Left ventricle myocardium inferior (tissue), 1 donor: Measurements from ENCODE around the gene LTO1. TPM values are rescaled to one million over a fixed set of nuclear protein-coding genes. Genes with fewer than 3 reads are reported as not detected.

Experiments used
- DNase-seq: peaks from one replicate; pipeline ENCODE4 v3.0.0-alpha.2; 2020
- H3K27ac ChIP-seq: fragments of 200-600 bp; replicated peaks from 2 replicates; pipeline ENCODE4 v1.8.0; 2021
- H3K27me3 ChIP-seq: fragments of 200-600 bp; 2 replicates; pipeline ENCODE4 v1.8.0; 2021; ENCODE audit warnings: low read depth
- H3K36me3 ChIP-seq: fragments of 200-600 bp; 2 replicates; pipeline ENCODE4 v1.8.0; 2021
- H3K4me1 ChIP-seq: fragments of 200-600 bp; 2 replicates; pipeline ENCODE4 v1.8.0; 2021
- H3K4me3 ChIP-seq: fragments of 200-600 bp; 2 replicates; pipeline ENCODE4 v1.8.0; 2021; ENCODE audit warnings: mild to moderate bottlenecking, moderate library complexity
- H3K9me3 ChIP-seq: fragments of 200-600 bp; replicated peaks from 2 replicates; pipeline ENCODE4 v1.8.0; 2021
- CTCF ChIP-seq: fragments of 200-600 bp; IDR thresholded peaks from 2 replicates; pipeline ENCODE4 v1.8.0; 2021; ENCODE audit warnings: antibody characterized with exemption, mild to moderate bottlenecking, borderline replicate concordance
- intact Hi-C: fragments of 100-400 bp; cut with micrococcal nuclease; formaldehyde crosslinking; loops from one replicate; pipeline ENCODE4 v1.11.0; 2022
- total RNA-seq: library from RNA; stranded (reverse); fragmentation: NEBNext Ultra II Directional; extraction: Animal tissue kit (Norgen Biotek cat#: 25700); gene quantifications from one replicate; pipeline ENCODE4 v1.2.1, GENCODE V29; 2021
- donor health status: DM: no; HTN: yes; CAD: no; lungs with severe emphysema.

Gene LTO1
- total RNA-seq, 1 donor from 2014 or later = 8.9 TPM

- H3K4me3 ChIP-seq = no peak overlapping the region
- peaks cover 90% of the 10 kb centered on the region for H3K27me3 ChIP-seq
- H3K9me3 ChIP-seq = no peaks in the 10 kb centered on the region
- intact Hi-C loops = no loop called here
- no peaks in the 10 kb centered on the region for H3K36me3 ChIP-seq
- TF ChIP-seq CTCF = no peak
- DNase-seq = no peak
- H3K4me1 ChIP-seq = peaks cover 8% of the 10 kb centered on the region
- H3K27ac ChIP-seq = no peak overlapping the region
These were observed 42.0 kb upstream of the LTO1 start for GRCh38 chr11:69716891-69717747.

DNA sequence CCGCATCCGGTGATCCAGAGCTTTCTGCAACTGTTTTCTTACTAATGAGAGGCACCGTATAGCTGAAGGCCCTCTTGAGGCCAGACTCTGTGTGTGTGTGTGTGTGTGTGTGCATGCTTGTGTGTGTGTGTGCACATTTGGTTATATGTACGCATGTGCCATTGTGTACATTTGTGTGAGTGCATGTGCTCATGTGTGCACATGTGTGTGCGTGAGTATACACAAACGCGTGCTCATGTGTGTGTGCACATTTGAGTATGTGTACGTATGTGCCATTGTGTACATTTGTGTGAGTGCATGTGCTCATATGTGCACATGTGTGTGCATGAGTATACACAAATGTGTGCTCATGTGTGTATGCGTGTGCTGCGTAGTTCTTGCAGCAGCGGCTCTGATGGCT is 40.9 kb upstream of the LTO1 start:
- Histone ChIP-seq H3K27me3 (peaks cover 87% of the 10 kb centered on the region), H3K9me3 (no peaks in the 10 kb centered on the region), H3K27ac (no peak overlapping the region), H3K36me3 (no peaks in the 10 kb centered on the region), H3K4me3 (no peak overlapping the region), H3K4me1 (peaks cover 8% of the 10 kb centered on the region)
- intact Hi-C loops = no loop called here
- no peak for TF ChIP-seq CTCF
- no peak for DNase-seq

DNA sequence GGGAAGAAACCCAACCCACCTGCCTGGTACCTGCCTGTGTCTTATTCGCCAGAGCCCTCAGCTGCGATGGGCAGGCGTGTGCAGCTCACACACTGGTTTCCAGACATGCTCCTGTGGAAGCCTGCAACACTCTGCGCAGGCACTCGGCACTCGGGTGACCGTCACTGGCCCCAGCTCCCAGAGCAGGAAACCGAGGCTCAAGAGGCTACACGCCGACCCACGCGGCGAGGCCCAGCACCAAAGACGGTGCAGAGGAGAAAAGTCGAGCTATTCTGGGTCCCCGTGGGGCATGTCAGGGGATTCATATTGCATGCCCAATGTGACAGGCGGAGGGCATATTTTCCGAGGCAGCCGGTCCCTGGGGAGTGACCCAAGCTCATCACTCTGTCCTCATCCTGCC is 40.3 kb upstream of the LTO1 start:
- intact Hi-C loops = no loop called here
- Histone ChIP-seq H3K27ac (no peak overlapping the region), H3K9me3 (no peaks in the 10 kb centered on the region), H3K36me3 (no peaks in the 10 kb centered on the region), H3K27me3 (peaks cover 87% of the 10 kb centered on the region), H3K4me3 (no peak overlapping the region), H3K4me1 (peaks cover 8% of the 10 kb centered on the region)
- DNase-seq = no peak
- no peak for TF ChIP-seq CTCF

GRCh38 chr11:69711822-69712801 is 37.0 kb upstream of the LTO1 start:
- no peak for DNase-seq
- no peak for TF ChIP-seq CTCF
- no peak overlapping the region for H3K4me3 ChIP-seq
- H3K9me3 ChIP-seq = no peaks in the 10 kb centered on the region
- intact Hi-C loops = no loop called here
- H3K36me3 ChIP-seq = no peaks in the 10 kb centered on the region
- H3K4me1 ChIP-seq = no peaks in the 10 kb centered on the region
- no peak overlapping the region for H3K27ac ChIP-seq
- peaks cover 89% of the 10 kb centered on the region for H3K27me3 ChIP-seq

DNA sequence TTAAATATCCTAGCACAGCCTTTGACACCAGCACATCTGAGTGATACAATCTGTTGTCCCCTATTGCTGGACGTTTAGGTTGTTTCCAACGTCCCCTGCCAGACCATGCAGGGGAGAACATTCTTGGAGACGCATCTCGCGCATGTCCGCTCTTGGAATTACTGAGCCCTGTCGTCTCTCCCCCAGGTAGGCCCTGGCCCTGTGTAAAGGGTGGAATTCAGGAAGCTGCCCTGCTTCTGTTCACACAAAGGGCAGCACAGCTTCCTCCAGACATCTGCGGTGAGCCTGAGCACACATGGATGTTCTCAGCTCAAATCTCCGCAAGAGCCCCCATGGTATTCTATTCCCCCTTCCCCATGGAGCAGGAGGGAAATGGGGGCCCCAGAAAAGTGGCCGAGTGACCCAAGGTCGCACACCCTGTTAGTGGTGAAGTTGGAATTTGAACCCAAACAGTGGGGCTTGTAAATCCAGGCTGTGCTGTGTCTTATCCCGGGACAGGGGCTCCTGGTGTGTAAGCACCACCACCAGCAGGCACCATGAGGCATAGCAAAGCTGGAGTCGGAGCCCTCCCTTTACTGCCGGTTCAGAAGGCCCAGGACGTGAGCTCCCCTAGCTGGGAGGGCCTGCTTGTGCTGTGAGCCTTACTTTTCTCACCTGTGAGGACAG is 33.7 kb upstream of the LTO1 start:
- Histone ChIP-seq H3K4me1 (peaks cover 10% of the 10 kb centered on the region), H3K27ac (no peak overlapping the region), H3K36me3 (no peaks in the 10 kb centered on the region), H3K9me3 (no peaks in the 10 kb centered on the region), H3K27me3 (peaks cover 97% of the 10 kb centered on the region), H3K4me3 (no peak overlapping the region)
- no peak for DNase-seq
- intact Hi-C loops = no loop called here
- TF ChIP-seq CTCF = no peak
